ENCODE data around the gene ATOH8.

ATOH8 gene

GRCh38 chr2:85750587-85751575 is 2.9 kb upstream of the ATOH8 start:
- no peak overlapping the region for H2AFZ ChIP-seq (ENCODE audit: low read depth, low read length)
- no peaks in the 10 kb centered on the region for H3K79me2 ChIP-seq (ENCODE audit: insufficient read depth, low read length)
- DNase-seq (peak; percentile 56), ATAC-seq (ENCODE audit: insufficient read depth, low read depth) (peak; percentile 72)
- H3K4me2 ChIP-seq (ENCODE audit: insufficient read depth, low read length) = no peak overlapping the region
- H3K4me1 ChIP-seq (ENCODE audit: insufficient read depth, low read length) = peaks cover 15% of the 10 kb centered on the region
- H4K20me1 ChIP-seq (ENCODE audit: insufficient read depth, low read length) = peaks cover 20% of the 10 kb centered on the region
- H3K9ac ChIP-seq (ENCODE audit: low read depth, low read length) = no peak overlapping the region
- peaks cover 51% of the 10 kb centered on the region for H3K27me3 ChIP-seq (ENCODE audit: insufficient read depth, low read length, poor library complexity)
- no peak overlapping the region for H3K4me3 ChIP-seq (ENCODE audit: low read depth in 1 of 2, low read length in 2 of 2)
- no peak overlapping the region for H3K27ac ChIP-seq (ENCODE audit: low read length)
- no peaks in the 10 kb centered on the region for H3K36me3 ChIP-seq (ENCODE audit: insufficient read depth, low read length)
- no peaks in the 10 kb centered on the region for H3K9me3 ChIP-seq (ENCODE audit: insufficient read depth, low read length, severe bottlenecking)
- TF ChIP-seq EZH2 (IDR thresholded peaks at IDR 0.05; ENCODE audit: borderline replicate concordance, low read depth, low read length, severe bottlenecking) (peak; percentile 50), CTCF (IDR thresholded peaks at IDR 0.05; ENCODE audit: borderline replicate concordance, extremely low read depth, low read length, poor library complexity, severe bottlenecking) (peak; percentile 80)

GRCh38 chr2:85751627-85752026 is 2.2 kb upstream of the ATOH8 start:
- ATAC-seq (ENCODE audit: insufficient read depth, low read depth) (no peak), DNase-seq (no peak)
- no peaks in the 10 kb centered on the region for H3K79me2 ChIP-seq (ENCODE audit: insufficient read depth, low read length)
- H3K27ac ChIP-seq (ENCODE audit: low read length) = no peak overlapping the region
- peaks cover 57% of the 10 kb centered on the region for H3K27me3 ChIP-seq (ENCODE audit: insufficient read depth, low read length, poor library complexity)
- no peak overlapping the region for H2AFZ ChIP-seq (ENCODE audit: low read depth, low read length)
- no peak overlapping the region for H3K4me2 ChIP-seq (ENCODE audit: insufficient read depth, low read length)
- H3K4me1 ChIP-seq (ENCODE audit: insufficient read depth, low read length) = peaks cover 15% of the 10 kb centered on the region
- peaks cover 20% of the 10 kb centered on the region for H4K20me1 ChIP-seq (ENCODE audit: insufficient read depth, low read length)
- no peak for TF ChIP-seq EZH2 (IDR thresholded peaks at IDR 0.05; ENCODE audit: borderline replicate concordance, low read depth, low read length, severe bottlenecking)
- H3K36me3 ChIP-seq (ENCODE audit: insufficient read depth, low read length) = no peaks in the 10 kb centered on the region
- no peak overlapping the region for H3K4me3 ChIP-seq (ENCODE audit: low read depth in 1 of 2, low read length in 2 of 2)
- H3K9ac ChIP-seq (ENCODE audit: low read depth, low read length) = no peak overlapping the region
- H3K9me3 ChIP-seq (ENCODE audit: insufficient read depth, low read length, severe bottlenecking) = no peaks in the 10 kb centered on the region

GRCh38 chr2:85753035-85753524 is 711 bp upstream of the ATOH8 start:
- Histone ChIP-seq H3K36me3 (ENCODE audit: insufficient read depth, low read length) (no peaks in the 10 kb centered on the region), H2AFZ (ENCODE audit: low read depth, low read length) (no peak overlapping the region), H3K4me2 (ENCODE audit: insufficient read depth, low read length) (0 out of 2 replicates have a peak overlapping the region, but pooled peaks have one; percentile 68), H3K4me1 (ENCODE audit: insufficient read depth, low read length) (peaks cover 15% of the 10 kb centered on the region), H4K20me1 (ENCODE audit: insufficient read depth, low read length) (peaks cover 20% of the 10 kb centered on the region), H3K79me2 (ENCODE audit: insufficient read depth, low read length) (no peaks in the 10 kb centered on the region), H3K4me3 (ENCODE audit: low read depth in 1 of 2, low read length in 2 of 2) (no peak overlapping the region), H3K9me3 (ENCODE audit: insufficient read depth, low read length, severe bottlenecking) (no peaks in the 10 kb centered on the region), H3K9ac (ENCODE audit: low read depth, low read length) (no peak overlapping the region), H3K27me3 (ENCODE audit: insufficient read depth, low read length, poor library complexity) (peaks cover 66% of the 10 kb centered on the region), H3K27ac (ENCODE audit: low read length) (no peak overlapping the region)
- DNase-seq (no peak), ATAC-seq (ENCODE audit: insufficient read depth, low read depth) (no peak)
- no peak for TF ChIP-seq CTCF (IDR thresholded peaks at IDR 0.05; ENCODE audit: borderline replicate concordance, extremely low read depth, low read length, poor library complexity, severe bottlenecking)
- TF ChIP-seq EZH2 (IDR thresholded peaks at IDR 0.05; ENCODE audit: borderline replicate concordance, low read depth, low read length, severe bottlenecking) = no peak

Data from DND-41 (cell line).